GM23338 (cell line): ENCODE results near the gene KRT79.

Experiments used
- CREB1 ChIP-seq: fragments of 250-450 bp; sonication (Bioruptor Pico); IDR thresholded peaks from 2 replicates; pipeline ENCODE4 v1.5.0; 2020; ENCODE audit warnings: low read depth, mild to moderate bottlenecking, moderate library complexity
- CTCF ChIP-seq, 2 experiments: fragments of 200-600 bp in 1 of 2; sonication (generic) in 1 of 2; conservative IDR thresholded peaks; 2 replicates each; pipeline versions ENCODE4 v1.5.1 to v1.6.1; 2016 to 2017; ENCODE audit warnings: antibody characterized with exemption in 2 of 2, low read depth in 2 of 2, mild to moderate bottlenecking in 2 of 2, moderate library complexity in 1 of 2
- EZH2 ChIP-seq: fragments of 200-600 bp; sonication (generic); IDR thresholded peaks from one replicate; pipeline ENCODE4 v1.8.0; 2017; ENCODE audit warnings: antibody characterized with exemption, mild to moderate bottlenecking, low read depth; ENCODE audit not compliant: unreplicated experiment
- EZH2phosphoT487 ChIP-seq: fragments of 200-600 bp; sonication (generic); IDR thresholded peaks from one replicate; pipeline ENCODE4 v1.8.1; 2018; ENCODE audit warnings: antibody characterized with exemption; ENCODE audit not compliant: unreplicated experiment
- JUNB ChIP-seq: IDR thresholded peaks from one replicate; pipeline ENCODE4 v1.6.1; 2016; ENCODE audit warnings: antibody characterized with exemption; ENCODE audit not compliant: unreplicated experiment
- POLR2AphosphoS5 ChIP-seq: IDR thresholded peaks from 2 replicates; pipeline ENCODE4 v1.6.1; 2016; ENCODE audit warnings: antibody characterized with exemption, low read depth
- ZNF331 ChIP-seq: fragments of 250-450 bp; sonication (Bioruptor Pico); IDR thresholded peaks from 2 replicates; pipeline ENCODE4 v1.5.0; 2020; ENCODE audit warnings: low read depth, mild to moderate bottlenecking, moderate library complexity
- ZNF462 ChIP-seq: fragments of 250-450 bp; sonication (Bioruptor Pico); IDR thresholded peaks from 2 replicates; pipeline ENCODE4 v1.5.0; 2020; ENCODE audit warnings: mild to moderate bottlenecking, moderate library complexity

- TF ChIP-seq CTCF (conservative IDR thresholded peaks at IDR 0.05; ENCODE audit: low read depth in 2 of 2) (peak; percentile 84 to 90), JUNB (no peak), POLR2AphosphoS5 (no peak), CREB1 (CRISPR knock-in tag) (no peak), ZNF462 (no peak), EZH2 (no peak), EZH2phosphoT487 (no peak), ZNF331 (CRISPR knock-in tag) (no peak)
These were observed 31.2 kb upstream of the KRT79 start for GRCh38 chr12:52865090-52865944.
